Activated T-cell treated with anti-CD3 and anti-CD28 coated beads, Interleukin-2, amount 50 U/mL, for 24 hours (primary cell): Measurements from ENCODE around the gene OR10J1.
"Not testable (repeated sequence)": the region's sequence is repeated elsewhere in the genome, so short reads cannot be mapped to it uniquely, and the experiment has no call there.

Experiments
- DNase-seq: peaks from one replicate; pipeline ENCODE4 v3.0.0-alpha.2; 2020
- H3K27ac Mint-ChIP-seq: 2 replicates; pipeline ENCODE4 v1.8.0; 2020; ENCODE audit warnings: mild to moderate bottlenecking, mixed read lengths
- H3K27me3 Mint-ChIP-seq: 2 replicates; pipeline ENCODE4 v1.8.0; 2020; ENCODE audit warnings: mixed read lengths
- H3K36me3 Mint-ChIP-seq: 2 replicates; pipeline ENCODE4 v1.8.0; 2020; ENCODE audit warnings: low read depth, mixed read lengths
- H3K4me1 Mint-ChIP-seq: 2 replicates; pipeline ENCODE4 v1.8.0; 2020; ENCODE audit warnings: low read depth, mixed read lengths
- H3K4me3 Mint-ChIP-seq: 2 replicates; pipeline ENCODE4 v1.8.0; 2020; ENCODE audit warnings: mild to moderate bottlenecking, moderate library complexity, mixed read lengths
- H3K9me3 Mint-ChIP-seq: 2 replicates; pipeline ENCODE4 v1.8.0; 2020; ENCODE audit warnings: mixed read lengths

The OR10J1 gene

DNA sequence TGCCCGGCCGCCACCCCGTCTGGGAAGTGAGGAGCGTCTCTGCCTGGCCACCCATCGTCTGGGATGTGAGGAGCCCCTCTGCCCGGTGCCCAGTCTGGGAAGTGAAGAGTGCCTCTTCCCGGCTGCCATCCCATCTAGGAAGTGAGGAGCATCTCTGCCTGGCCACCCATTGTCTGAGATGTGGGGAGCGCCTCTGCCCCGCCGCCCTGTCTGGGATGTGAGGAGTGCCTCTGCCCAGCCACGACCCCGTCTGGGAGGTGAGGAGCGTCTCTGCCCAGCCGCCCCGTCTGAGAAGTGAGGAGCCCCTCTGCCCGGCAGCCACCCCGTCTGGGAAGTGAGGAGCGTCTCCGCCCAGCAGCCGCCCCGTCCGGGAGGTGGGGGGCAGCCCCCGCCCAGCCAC, 10.1 kb downstream of the OR10J1 start:
- not testable (repeated sequence) for H3K36me3 Mint-ChIP-seq, H3K27ac Mint-ChIP-seq, H3K27me3 Mint-ChIP-seq, DNase-seq, H3K4me1 Mint-ChIP-seq, H3K4me3 Mint-ChIP-seq
- H3K9me3 Mint-ChIP-seq: peaks cover 16% of the 10 kb centered on the region

DNA sequence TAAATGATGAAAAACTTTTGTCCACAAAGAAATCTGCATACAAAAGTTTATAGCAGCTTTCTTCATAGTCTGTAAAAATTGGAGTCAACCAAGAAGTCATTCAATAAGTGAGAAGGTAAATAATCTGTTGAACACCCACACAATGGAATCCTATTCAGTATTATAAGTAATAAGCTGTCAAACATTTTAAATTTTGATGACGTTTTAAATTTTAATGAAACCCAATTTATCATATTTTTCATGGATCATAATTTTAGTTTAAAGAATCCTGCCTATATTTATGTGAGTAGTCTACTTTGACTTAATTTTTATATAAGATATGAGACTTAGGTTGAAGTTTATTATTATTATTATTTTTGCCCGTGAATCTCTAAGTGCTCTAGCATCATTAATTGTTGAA, 20.0 kb downstream of the OR10J1 start:
- peaks cover 16% of the 10 kb centered on the region for H3K9me3 Mint-ChIP-seq
- H3K4me3 Mint-ChIP-seq: no peak overlapping the region
- H3K36me3 Mint-ChIP-seq: no peaks in the 10 kb centered on the region
- no peak for DNase-seq
- H3K27ac Mint-ChIP-seq: no peak overlapping the region
- H3K27me3 Mint-ChIP-seq: no peaks in the 10 kb centered on the region
- H3K4me1 Mint-ChIP-seq: no peaks in the 10 kb centered on the region

GRCh38 chr1:159465191-159465603, 25.7 kb downstream of the OR10J1 start:
- no peak overlapping the region for H3K27ac Mint-ChIP-seq
- no peak overlapping the region for H3K4me3 Mint-ChIP-seq
- H3K27me3 Mint-ChIP-seq: peaks cover 19% of the 10 kb centered on the region
- peaks cover 12% of the 10 kb centered on the region for H3K9me3 Mint-ChIP-seq
- H3K36me3 Mint-ChIP-seq: no peaks in the 10 kb centered on the region
- H3K4me1 Mint-ChIP-seq: no peaks in the 10 kb centered on the region
- DNase-seq: no peak

DNA sequence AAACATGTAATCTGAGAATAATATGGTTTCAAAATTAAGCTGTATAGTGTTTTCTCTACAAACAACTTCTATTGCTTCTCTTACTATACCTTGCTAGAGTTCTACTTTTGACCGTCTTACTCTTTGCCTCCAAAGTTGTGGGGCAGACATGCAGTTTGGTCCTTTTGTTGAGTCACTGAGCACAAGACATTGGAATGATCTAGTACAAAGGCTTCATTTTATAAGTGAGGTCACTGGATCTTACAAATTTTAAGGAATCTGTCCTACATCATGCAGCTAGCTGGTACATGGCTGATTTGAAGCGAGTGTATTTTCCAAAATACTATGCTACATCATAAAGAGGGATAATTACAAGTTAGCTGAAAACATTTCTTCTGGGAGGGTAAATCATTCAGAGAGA, 28.8 kb downstream of the OR10J1 start:
- H3K4me1 Mint-ChIP-seq: no peaks in the 10 kb centered on the region

GRCh38 chr1:159469921-159470533, 30.5 kb downstream of the OR10J1 start:
- no peak overlapping the region for H3K4me3 Mint-ChIP-seq
- no peaks in the 10 kb centered on the region for H3K4me1 Mint-ChIP-seq
- H3K27me3 Mint-ChIP-seq: peaks cover 25% of the 10 kb centered on the region
- peaks cover 2% of the 10 kb centered on the region for H3K9me3 Mint-ChIP-seq
- DNase-seq: no peak
- H3K36me3 Mint-ChIP-seq: no peaks in the 10 kb centered on the region
- H3K27ac Mint-ChIP-seq: no peak overlapping the region

More for the DNA sequence above, 28.8 kb downstream of the OR10J1 start:
- Mint-ChIP-seq H3K9me3 (peaks cover 2% of the 10 kb centered on the region), H3K36me3 (no peaks in the 10 kb centered on the region), H3K27ac (no peak overlapping the region), H3K4me3 (no peak overlapping the region), H3K27me3 (peaks cover 22% of the 10 kb centered on the region)
- no peak for DNase-seq

DNA sequence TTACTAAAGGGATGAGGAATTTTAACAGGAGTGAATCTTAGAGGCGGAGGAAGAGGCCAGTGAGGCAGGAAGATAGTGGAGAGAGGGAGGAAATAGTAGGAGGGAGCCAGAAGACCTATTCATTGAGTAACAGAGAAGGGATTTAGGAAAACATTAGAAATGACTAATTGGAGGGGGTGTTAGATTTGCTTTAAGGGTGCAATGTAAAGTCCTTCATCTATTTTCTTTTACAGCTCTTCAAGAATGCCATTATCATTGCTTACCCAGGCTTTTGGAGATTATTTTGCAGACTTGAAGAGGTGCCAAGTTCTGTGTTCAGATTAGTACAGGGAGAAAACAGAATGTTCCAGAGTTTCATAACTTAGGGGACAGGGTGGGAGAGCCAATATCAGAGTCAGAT, 33.8 kb downstream of the OR10J1 start:
- no peaks in the 10 kb centered on the region for H3K4me1 Mint-ChIP-seq
- no peak overlapping the region for H3K4me3 Mint-ChIP-seq
- no peak for DNase-seq
- H3K27me3 Mint-ChIP-seq: peaks cover 17% of the 10 kb centered on the region
- no peak overlapping the region for H3K27ac Mint-ChIP-seq
- no peaks in the 10 kb centered on the region for H3K9me3 Mint-ChIP-seq
- no peaks in the 10 kb centered on the region for H3K36me3 Mint-ChIP-seq

GRCh38 chr1:159474926-159475325, 35.4 kb downstream of the OR10J1 start:
- DNase-seq: no peak
- Mint-ChIP-seq H3K4me1 (no peaks in the 10 kb centered on the region), H3K9me3 (no peaks in the 10 kb centered on the region), H3K27ac (no peak overlapping the region), H3K4me3 (no peak overlapping the region), H3K36me3 (no peaks in the 10 kb centered on the region), H3K27me3 (peaks cover 12% of the 10 kb centered on the region)

DNA sequence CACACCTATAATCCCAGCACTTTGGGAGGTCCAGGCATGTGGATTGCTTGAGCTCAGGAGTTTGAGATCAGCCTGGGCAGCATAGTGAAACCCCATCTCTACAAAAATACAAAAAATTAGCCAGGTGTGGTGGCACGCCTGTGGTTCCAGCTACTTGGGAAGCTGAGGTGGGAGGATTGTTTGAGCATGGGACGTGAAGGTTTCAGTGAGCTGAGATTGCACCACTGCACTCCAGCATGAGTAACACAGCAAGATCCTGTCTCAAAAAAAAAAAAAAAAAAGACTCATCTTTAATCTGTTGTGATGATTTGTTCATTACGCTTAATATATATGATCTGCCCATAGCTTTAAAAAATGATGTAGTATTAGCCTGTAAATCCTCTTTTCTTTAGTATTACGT, 44.0 kb downstream of the OR10J1 start:
- Mint-ChIP-seq H3K4me1 (no peaks in the 10 kb centered on the region), H3K9me3 (peaks cover 5% of the 10 kb centered on the region), H3K27ac (no peak overlapping the region), H3K27me3 (no peaks in the 10 kb centered on the region), H3K4me3 (no peak overlapping the region), H3K36me3 (no peaks in the 10 kb centered on the region)
- no peak for DNase-seq
